NCI-H1105 (cell line): Measurements from ENCODE around the gene ZC3H4.
"Not testable (repeated sequence)": the region's sequence is repeated elsewhere in the genome, so short reads cannot be mapped to it uniquely, and the experiment has no call there.

ENCODE experiments used
- DNase-seq: peaks from one replicate; lab custom pipeline; 2025; lab: John Stamatoyannopoulos, UW

Gene ZC3H4

DNA sequence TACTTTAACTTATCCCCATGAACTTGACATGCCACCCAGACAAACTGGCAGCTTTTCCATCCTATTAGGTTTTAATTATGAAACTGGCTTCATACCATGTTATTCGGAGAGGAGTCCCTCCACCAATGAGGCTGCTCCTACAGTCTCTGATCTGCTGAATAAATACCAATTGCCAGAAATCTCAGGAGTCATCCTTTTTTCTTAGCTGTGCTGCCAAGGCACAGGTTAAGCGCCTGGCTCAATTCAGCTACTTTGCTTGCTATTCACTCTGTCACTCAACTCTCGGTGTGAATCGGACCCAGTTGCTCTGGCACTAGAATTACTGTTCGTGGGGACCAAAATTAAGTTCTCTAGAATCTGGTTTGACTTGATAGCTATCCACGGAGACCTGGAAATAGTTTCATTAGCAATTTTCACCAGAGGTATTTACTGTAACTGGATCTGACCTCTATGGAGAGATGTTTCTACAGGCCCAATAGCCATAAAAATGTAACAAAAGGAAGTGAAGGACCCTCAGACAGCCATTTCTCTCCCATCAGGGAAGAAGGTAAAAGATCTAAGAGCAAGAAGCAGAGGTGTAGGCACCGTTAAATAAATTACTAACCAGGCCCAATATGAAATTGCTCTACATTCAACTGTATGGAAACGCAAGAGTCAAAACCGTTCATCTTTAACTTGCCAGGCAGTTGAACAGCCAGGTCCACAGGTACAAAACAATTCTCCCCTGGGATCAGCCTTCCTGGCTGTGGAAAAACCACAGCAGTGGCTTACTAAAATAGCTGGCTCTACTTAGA lies 5.4 kb downstream of the ZC3H4 start:
- no peak for DNase-seq

- DNase-seq = no peak
These were observed 6.2 kb downstream of the ZC3H4 start for GRCh38 chr19:47107202-47107952.

DNA sequence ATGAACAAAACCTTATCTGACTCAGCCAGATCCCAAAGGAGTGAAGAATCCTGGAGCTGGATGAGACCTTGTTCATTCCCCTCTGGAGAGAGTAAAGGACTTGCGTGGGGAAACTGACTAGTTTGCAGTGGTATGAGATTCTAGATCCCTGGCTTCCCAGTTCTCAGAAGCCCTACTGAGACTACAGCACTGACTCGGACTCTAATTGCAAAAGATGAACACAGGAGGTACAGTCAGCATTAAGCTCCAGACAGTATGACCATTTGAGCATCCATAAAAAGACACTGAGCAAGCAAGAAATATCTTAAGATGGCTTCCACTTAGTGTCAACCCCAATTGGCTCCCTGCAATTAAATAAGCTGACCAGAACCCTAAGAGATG lies 6.8 kb downstream of the ZC3H4 start:
- DNase-seq = no peak

GRCh38 chr19:47105874-47106273 lies 7.7 kb downstream of the ZC3H4 start:
- DNase-seq = no peak

- DNase-seq = no peak
These were observed 8.9 kb downstream of the ZC3H4 start for GRCh38 chr19:47104680-47105079.

DNA sequence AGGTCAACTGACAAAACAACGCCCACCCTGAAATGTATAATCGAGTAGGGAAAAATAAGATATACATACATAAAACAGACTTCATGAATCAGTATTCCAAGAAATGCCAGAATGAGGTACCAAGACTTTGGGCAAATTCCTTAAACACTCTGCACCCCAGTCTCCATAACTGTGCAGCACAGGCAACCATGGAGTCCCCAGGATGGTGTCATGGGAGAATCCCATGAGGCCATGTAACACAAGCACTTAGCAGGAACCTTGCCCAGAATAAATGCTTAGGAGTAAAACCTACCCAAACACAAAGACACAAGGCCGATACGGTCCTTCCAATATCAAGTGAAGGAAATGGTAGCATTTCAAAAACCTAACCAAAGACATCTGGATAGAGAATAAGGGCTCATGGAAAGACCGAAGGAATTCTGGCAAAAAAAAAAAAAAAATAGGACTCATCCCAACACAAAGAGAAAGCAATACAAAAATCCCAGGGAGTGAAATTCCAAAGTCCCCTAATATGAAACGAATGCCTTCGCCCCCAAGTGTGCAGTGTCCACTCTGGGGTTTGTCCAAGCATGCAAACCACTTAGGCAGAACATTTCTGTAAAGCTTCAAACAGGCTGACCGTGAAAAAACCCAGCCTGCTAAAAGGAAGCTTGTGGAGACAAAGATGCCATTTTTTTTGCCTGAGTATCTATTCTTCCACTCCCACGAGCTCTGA lies 11.1 kb downstream of the ZC3H4 start:
- no peak for DNase-seq

DNA sequence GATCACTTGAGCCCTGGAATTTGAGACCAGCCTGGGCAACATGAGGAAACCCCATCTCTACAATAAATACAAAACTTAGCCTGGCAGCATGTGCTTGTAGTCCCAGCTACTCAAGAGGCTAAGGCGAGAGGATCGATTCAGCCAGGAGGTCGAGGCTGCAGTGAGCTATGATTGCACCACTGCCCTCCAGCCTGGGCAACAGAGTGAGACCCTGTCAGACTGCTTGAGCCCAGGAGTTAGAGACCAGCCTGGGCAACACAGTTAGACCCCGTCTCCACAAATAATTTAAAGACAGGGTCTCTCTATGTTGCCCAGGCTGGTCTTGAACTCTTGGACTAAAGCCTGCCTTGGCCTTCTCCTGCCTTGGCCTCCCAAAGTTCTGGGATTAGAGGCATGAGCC lies 12.5 kb downstream of the ZC3H4 start:
- DNase-seq = not testable (repeated sequence)

DNA sequence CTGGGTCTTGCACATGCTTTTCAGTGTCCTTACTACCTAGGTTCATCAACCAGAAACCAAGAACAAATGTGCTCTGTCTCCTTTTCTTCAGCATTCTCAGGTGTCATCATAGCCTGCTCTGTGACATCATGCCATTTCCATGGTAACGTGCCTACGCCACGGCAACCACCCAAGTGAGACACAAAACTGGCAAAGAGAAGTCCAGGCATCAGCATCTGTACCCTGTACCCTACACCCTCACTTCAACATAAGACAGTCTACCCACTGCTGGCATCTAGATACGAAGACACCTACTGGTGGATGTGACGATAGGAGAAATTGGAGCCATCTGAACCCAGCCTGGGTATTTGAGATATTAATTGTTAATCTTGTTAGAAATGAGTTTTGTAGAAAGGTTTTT lies 13.3 kb downstream of the ZC3H4 start:
- DNase-seq = no peak

- no peak for DNase-seq
These were observed 14.0 kb downstream of the ZC3H4 start for GRCh38 chr19:47099576-47100050.

DNA sequence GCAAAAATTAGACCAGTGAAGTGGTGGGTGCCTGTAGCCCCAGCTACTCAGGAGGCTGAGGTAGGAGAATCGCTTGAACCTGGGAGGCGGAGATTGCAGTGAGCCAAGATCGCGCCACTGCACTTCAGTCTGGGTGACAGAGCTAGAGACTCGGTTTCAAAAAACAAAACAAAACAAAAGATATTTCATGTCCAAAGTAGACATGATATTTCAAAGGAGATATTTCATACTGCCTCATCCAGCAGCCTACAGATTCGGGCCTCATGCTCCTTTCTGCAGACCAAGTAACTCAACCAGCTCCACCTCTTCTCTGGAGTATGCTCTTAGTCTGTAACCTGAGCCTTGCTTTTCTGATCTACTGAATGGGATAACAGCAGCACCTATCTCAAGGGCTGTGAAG lies 15.0 kb downstream of the ZC3H4 start:
- no peak for DNase-seq

- no peak for DNase-seq
These were observed 16.0 kb downstream of the ZC3H4 start for GRCh38 chr19:47097396-47098201.

DNA sequence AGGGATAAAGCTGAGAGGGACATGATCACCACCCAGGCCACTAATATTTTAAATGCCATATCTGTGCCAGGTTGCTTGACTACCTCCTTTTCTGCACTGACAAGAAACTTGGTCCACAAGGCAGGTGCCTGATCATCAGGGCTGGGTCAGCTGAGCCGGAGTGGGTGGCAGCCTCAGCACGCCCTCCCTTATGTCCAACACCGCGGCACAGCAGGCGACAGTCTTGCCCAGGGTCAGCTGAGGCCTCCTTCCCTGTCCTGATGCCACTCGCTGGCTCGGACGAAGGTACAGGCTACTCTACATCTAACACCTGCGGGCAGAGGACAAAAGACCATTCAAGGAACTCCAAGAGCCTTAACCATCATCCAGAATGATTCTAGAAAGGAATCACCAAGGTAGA lies 16.9 kb downstream of the ZC3H4 start:
- DNase-seq = no peak

GRCh38 chr19:47096100-47096704 lies 17.4 kb downstream of the ZC3H4 start:
- DNase-seq = no peak

GRCh38 chr19:47095476-47096099 lies 18.0 kb downstream of the ZC3H4 start:
- DNase-seq = no peak

DNA sequence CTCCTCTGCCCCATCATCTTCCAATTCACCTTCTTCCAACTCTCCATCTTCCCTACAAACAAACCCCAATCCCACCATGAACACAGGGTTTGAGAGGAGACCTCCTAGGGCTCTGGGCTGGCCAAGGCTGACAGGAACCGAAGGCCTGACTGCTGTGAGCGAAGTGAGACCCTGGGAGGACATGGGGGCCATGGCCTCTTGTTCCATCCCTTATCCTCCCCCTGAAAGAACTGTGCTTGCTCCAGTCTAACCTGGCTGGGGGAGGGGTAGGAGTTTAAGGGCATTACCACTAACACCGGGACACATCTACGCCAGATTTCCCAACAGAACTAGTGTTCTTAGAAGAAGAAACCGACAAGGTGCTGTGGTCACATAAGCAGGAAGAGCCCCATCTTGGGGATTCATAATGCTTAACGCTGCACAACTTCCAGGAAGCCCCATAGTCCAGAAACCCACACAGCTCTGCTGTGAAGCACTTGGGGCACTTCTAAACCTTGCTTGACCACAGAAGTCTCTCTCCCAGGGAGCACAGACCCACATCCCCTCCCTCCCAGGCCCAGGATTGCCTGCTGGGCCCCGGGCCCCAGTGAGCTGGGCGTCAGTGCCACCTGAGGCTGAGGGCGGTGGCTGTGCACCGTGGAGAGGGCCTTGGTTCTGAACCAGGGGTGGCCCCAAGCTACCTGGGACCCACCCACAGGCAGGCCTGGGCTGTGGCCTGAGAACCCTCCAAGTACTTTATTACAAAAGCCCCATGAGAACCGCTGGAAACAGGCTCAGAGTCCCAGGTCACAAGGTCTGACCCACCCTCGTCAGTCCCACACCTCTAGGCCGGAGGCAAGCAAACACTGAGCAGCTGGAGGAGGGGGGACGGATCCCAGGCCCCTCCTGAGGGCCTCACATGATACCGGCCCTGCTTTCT lies 18.8 kb downstream of the ZC3H4 start:
- DNase-seq = no peak

- no peak for DNase-seq
These were observed 19.7 kb downstream of the ZC3H4 start for GRCh38 chr19:47093841-47094240.

DNA sequence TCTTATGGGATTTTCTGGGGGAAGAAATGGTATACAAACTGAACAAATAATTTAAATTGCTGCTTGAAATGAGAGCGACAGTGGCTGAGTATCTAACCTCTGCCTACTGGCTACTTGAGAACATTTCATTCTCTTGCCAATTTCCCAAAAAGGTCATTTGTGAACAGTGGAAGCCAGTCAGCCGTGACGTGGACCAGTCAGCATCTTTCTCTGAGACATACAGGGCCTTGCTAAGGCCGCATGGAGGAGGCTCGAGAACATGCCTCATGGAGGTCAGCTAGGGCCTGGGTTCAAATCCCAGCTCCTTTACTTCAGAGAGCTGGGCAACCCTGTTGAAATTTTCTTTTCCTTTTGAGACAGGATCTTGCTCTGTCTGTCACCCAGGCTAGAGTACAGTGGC lies 20.3 kb downstream of the ZC3H4 start:
- no peak for DNase-seq

DNA sequence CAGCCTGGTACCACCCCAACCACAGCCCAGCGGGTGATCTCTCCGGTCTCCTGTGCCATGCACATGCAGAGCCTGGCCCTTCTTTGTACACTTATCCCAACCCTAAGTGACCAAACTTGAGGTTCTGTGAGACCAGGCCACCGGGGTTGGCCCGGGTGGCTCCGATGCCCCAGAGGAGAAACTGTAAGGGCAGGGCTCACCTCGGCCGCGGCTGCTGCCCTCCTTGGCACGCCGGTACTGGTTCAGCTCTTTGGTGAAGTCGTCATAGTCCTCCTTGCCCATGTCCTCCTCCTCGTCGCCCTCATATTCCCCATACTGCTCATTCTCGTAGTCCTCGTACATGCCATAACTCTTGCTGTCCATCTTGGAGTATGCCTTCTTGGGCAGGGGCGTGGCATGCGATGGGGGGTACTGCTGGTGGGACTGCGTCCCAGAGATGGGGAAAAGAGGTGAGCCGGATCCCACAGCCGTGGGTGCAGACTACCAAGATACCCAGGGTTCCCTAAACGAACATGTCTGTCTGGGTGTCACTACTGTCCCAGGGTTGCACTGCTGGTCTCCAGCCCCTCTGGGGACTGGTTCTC lies 23.7 kb downstream of the ZC3H4 start:
- no peak for DNase-seq

- no peak for DNase-seq
These were observed 27.3 kb downstream of the ZC3H4 start for GRCh38 chr19:47086280-47086679.
